ENCODE results near the gene TMEM154.

- TF ChIP-seq CTCF (IDR thresholded peaks at IDR 0.05) (no peak), POLR2AphosphoS5 (IDR thresholded peaks at IDR 0.05) (no peak)
These were observed 59.6 kb downstream of the TMEM154 start for GRCh38 chr4:152620218-152620617.
